SK-MEL-5 (cell line): ENCODE data around the gene BABAM2. TPM values are rescaled to one million over a fixed set of nuclear protein-coding genes. Genes with fewer than 3 reads are reported as not detected.

Source experiments
- DNase-seq: peaks from one replicate; pipeline ENCODE4 v3.0.0-alpha.2; 2016; ENCODE audit warnings: low read depth, low spot score
- in situ Hi-C: cut with HindIII; loops from 2 replicates; pipeline ENCODE4 v1.10.0; 2016; ENCODE audit warnings: low sequenced_read_pairs, high pct_unique_total_duplicates, low pct_unique_long_range_greater_than_20kb
- total RNA-seq: library from RNA; depleted of rRNA; stranded (reverse); fragments of >200 nt; shearing (Covaris generic); gene quantifications from 2 replicates; pipeline ENCODE4 v1.2.3, GENCODE V29; 2014

The BABAM2 gene
- total RNA-seq, 1 experiment from 2014 or later: 50.7 TPM

GRCh38 chr2:28058791-28059190 is 168.3 kb downstream of the BABAM2 start:
- in situ Hi-C loops: no loop called here
- DNase-seq: no peak

GRCh38 chr2:28062867-28063266 is 172.3 kb downstream of the BABAM2 start:
- in situ Hi-C loops: no loop called here
- DNase-seq: no peak

GRCh38 chr2:28063492-28063962 is 173.0 kb downstream of the BABAM2 start:
- no peak for DNase-seq
- in situ Hi-C loops: no loop called here

- DNase-seq: no peak
- in situ Hi-C loops: no loop called here
Observed at GRCh38 chr2:28067602-28068001, 177.1 kb downstream of the BABAM2 start.

- in situ Hi-C loops: no loop called here
- DNase-seq: no peak
Observed at GRCh38 chr2:28068088-28068487, 177.6 kb downstream of the BABAM2 start.

- no peak for DNase-seq
- in situ Hi-C loops: no loop called here
Observed at GRCh38 chr2:28068527-28068926, 178.0 kb downstream of the BABAM2 start.

- in situ Hi-C loops: no loop called here
- no peak for DNase-seq
Observed at GRCh38 chr2:28071221-28071620, 180.7 kb downstream of the BABAM2 start.

GRCh38 chr2:28074137-28074536 is 183.6 kb downstream of the BABAM2 start:
- in situ Hi-C loops: no loop called here
- no peak for DNase-seq

- in situ Hi-C loops: no loop called here
- no peak for DNase-seq
Observed at GRCh38 chr2:28080911-28081310, 190.4 kb downstream of the BABAM2 start.

- DNase-seq: peak; percentile 26
- in situ Hi-C loops: no loop called here
Observed at GRCh38 chr2:28082131-28082530, 191.6 kb downstream of the BABAM2 start.

GRCh38 chr2:28083476-28083875 is 192.9 kb downstream of the BABAM2 start:
- in situ Hi-C loops: no loop called here
- DNase-seq: no peak

GRCh38 chr2:28084564-28084963 is 194.0 kb downstream of the BABAM2 start:
- no peak for DNase-seq
- in situ Hi-C loops: no loop called here

GRCh38 chr2:28085201-28085600 is 194.7 kb downstream of the BABAM2 start:
- in situ Hi-C loops: no loop called here
- DNase-seq: no peak

- in situ Hi-C loops: no loop called here
- DNase-seq: no peak
Observed at GRCh38 chr2:28086611-28087010, 196.1 kb downstream of the BABAM2 start.

GRCh38 chr2:28088970-28089369 is 198.4 kb downstream of the BABAM2 start:
- no peak for DNase-seq
- in situ Hi-C loops: no loop called here

- no peak for DNase-seq
- in situ Hi-C loops: no loop called here
Observed at GRCh38 chr2:28089486-28089885, 199.0 kb downstream of the BABAM2 start.

GRCh38 chr2:28093308-28093707 is 202.8 kb downstream of the BABAM2 start:
- no peak for DNase-seq
- in situ Hi-C loops: no loop called here

GRCh38 chr2:28093768-28094167 is 203.2 kb downstream of the BABAM2 start:
- no peak for DNase-seq
- in situ Hi-C loops: no loop called here

- DNase-seq: no peak
- in situ Hi-C loops: no loop called here
Observed at GRCh38 chr2:28094739-28095138, 204.2 kb downstream of the BABAM2 start.

GRCh38 chr2:28095622-28096021 is 205.1 kb downstream of the BABAM2 start:
- DNase-seq: no peak
- in situ Hi-C loops: no loop called here
